Caki2 (cell line): ENCODE data around the gene ARHGEF16. TPM values are rescaled to one million over a fixed set of nuclear protein-coding genes. Genes with fewer than 3 reads are reported as not detected.

ENCODE experiments used
- DNase-seq: peaks from one replicate; pipeline ENCODE4 v3.0.0-alpha.2; 2015; ENCODE audit warnings: low read depth
- in situ Hi-C: cut with HindIII; loops from 2 replicates; pipeline ENCODE4 v1.10.0; 2016; ENCODE audit warnings: low sequenced_read_pairs, low pct_unique_long_range_greater_than_20kb, mixed read lengths
- total RNA-seq: library from RNA; depleted of rRNA; stranded (reverse); fragments of >200 nt; shearing (Covaris generic); gene quantifications from 2 replicates; pipeline ENCODE4 v1.2.3, GENCODE V29; 2014; ENCODE audit warnings: low replicate concordance

Gene ARHGEF16
- total RNA-seq, 1 experiment from 2014 or later = 3.3 TPM

GRCh38 chr1:3504151-3504821, 49.8 kb downstream of the ARHGEF16 start:
- DNase-seq = peak; percentile 94

GRCh38 chr1:3504822-3505153, 50.3 kb downstream of the ARHGEF16 start:
- in situ Hi-C loops = no loop called here
- DNase-seq = no peak

More at GRCh38 chr1:3504151-3504821, 49.8 kb downstream of the ARHGEF16 start:
- in situ Hi-C loops = no loop called here

GRCh38 chr1:3505161-3505560, 50.7 kb downstream of the ARHGEF16 start:
- no peak for DNase-seq
- in situ Hi-C loops = no loop called here

GRCh38 chr1:3506041-3506440, 51.6 kb downstream of the ARHGEF16 start:
- DNase-seq = no peak
- in situ Hi-C loops = no loop called here

- in situ Hi-C loops = no loop called here
- DNase-seq = no peak
These were observed 52.5 kb downstream of the ARHGEF16 start for GRCh38 chr1:3506943-3507342.

GRCh38 chr1:3507636-3508275, 53.3 kb downstream of the ARHGEF16 start:
- in situ Hi-C loops = no loop called here
- no peak for DNase-seq

- in situ Hi-C loops = no loop called here
- DNase-seq = no peak
These were observed 54.4 kb downstream of the ARHGEF16 start for GRCh38 chr1:3508757-3509415.

- DNase-seq = no peak
- in situ Hi-C loops = no loop called here
These were observed 55.3 kb downstream of the ARHGEF16 start for GRCh38 chr1:3509721-3510120.

- in situ Hi-C loops = no loop called here
- peak; percentile 14 for DNase-seq
These were observed 55.9 kb downstream of the ARHGEF16 start for GRCh38 chr1:3510136-3510955.

- no peak for DNase-seq
- in situ Hi-C loops = no loop called here
These were observed 56.4 kb downstream of the ARHGEF16 start for GRCh38 chr1:3510956-3511250.

GRCh38 chr1:3511306-3511705, 56.8 kb downstream of the ARHGEF16 start:
- DNase-seq = no peak
- in situ Hi-C loops = no loop called here

GRCh38 chr1:3511856-3512255, 57.4 kb downstream of the ARHGEF16 start:
- no peak for DNase-seq
- in situ Hi-C loops = no loop called here

GRCh38 chr1:3514404-3514803, 59.9 kb downstream of the ARHGEF16 start:
- DNase-seq = no peak
- in situ Hi-C loops = no loop called here

- in situ Hi-C loops = no loop called here
These were observed 60.8 kb downstream of the ARHGEF16 start for GRCh38 chr1:3515272-3515671.

GRCh38 chr1:3515774-3516480, 61.5 kb downstream of the ARHGEF16 start:
- DNase-seq = no peak

More at GRCh38 chr1:3515272-3515671, 60.8 kb downstream of the ARHGEF16 start:
- no peak for DNase-seq

GRCh38 chr1:3516481-3516869, 62.0 kb downstream of the ARHGEF16 start:
- DNase-seq = no peak
- in situ Hi-C loops = no loop called here

More at GRCh38 chr1:3515774-3516480, 61.5 kb downstream of the ARHGEF16 start:
- in situ Hi-C loops = no loop called here

GRCh38 chr1:3516911-3517675, 62.6 kb downstream of the ARHGEF16 start:
- no peak for DNase-seq
- in situ Hi-C loops = no loop called here

GRCh38 chr1:3518256-3518655, 63.8 kb downstream of the ARHGEF16 start:
- DNase-seq = no peak
- in situ Hi-C loops = no loop called here
